HepG2 (cell line): ENCODE data around the gene KLHL28. TPM values are rescaled to one million over a fixed set of nuclear protein-coding genes. Genes with fewer than 3 reads are reported as not detected.

Experiments
- ATAC-seq: fragments of 200-7000 bp; cut with Tn5 transposase; 3 replicates; pipeline ENCODE4 v1.9.1; 2020; ENCODE audit warnings: mild to moderate bottlenecking, moderate library complexity
- BruUV-seq: library from RNA; stranded (reverse); fragments of 400-500 nt; replicated peaks from 2 replicates; lab custom pipeline; 2021; lab: Mats Ljungman, UMichigan
- CTCF ChIA-PET: fragments of 300-600 bp; formaldehyde crosslinking; extraction: SDS; loops from one replicate; lab custom pipeline; 2021; ENCODE audit warnings: low total read pairs, inconsistent platforms, low intra/inter-chr PET ratio; lab: Yijun Ruan, JAX
- POLR2A ChIA-PET: fragments of 350-600 bp; sonication (Branson Sonifier 250); formaldehyde crosslinking; loops from one replicate; lab custom pipeline; 2020; ENCODE audit warnings: antibody characterized with exemption, inconsistent platforms; lab: Yijun Ruan, JAX
- DNase-seq: peaks from one replicate; pipeline ENCODE4 v3.0.0-alpha.2; 2015; ENCODE audit warnings: low spot score
- FAIRE-seq: peaks from 3 replicates; lab custom pipeline; 2011; peaks lifted over from hg19 to GRCh38; lab: Jason Lieb, UNC
- H2AFZ ChIP-seq: one replicate; pipeline ENCODE4 v1.6.1; 2011; ENCODE audit warnings: low read length, inconsistent platforms
- H3K27ac ChIP-seq: fragments of 300-600 bp; 3 replicates; pipeline ENCODE4 v1.8.0; 2011; ENCODE audit warnings: mixed run types, mild to moderate bottlenecking, mixed read lengths, low read length, inconsistent platforms; ENCODE audit not compliant: insufficient read depth; ENCODE audit errors: extremely low read length
- H3K27me3 ChIP-seq, 2 experiments: fragments of 200-600 bp in 1 of 2; 2 replicates in 1 of 2; 3 replicates in 1 of 2; pipeline versions ENCODE4 v1.6.0 to v1.8.0; 2011; ENCODE audit warnings: low read length in 2 of 2, mild to moderate bottlenecking in 2 of 2, moderate library complexity in 2 of 2, inconsistent platforms in 1 of 2; ENCODE audit not compliant: insufficient read depth in 2 of 2, control insufficient read depth in 1 of 2
- H3K36me3 ChIP-seq, 2 experiments: fragments of 200-600 bp in 1 of 2; replicated peaks in 1 of 2; 2 replicates in 1 of 2; 3 replicates in 1 of 2; pipeline versions ENCODE4 v1.5.1 to v1.8.0; 2011; ENCODE audit warnings: low read length in 2 of 2, inconsistent platforms in 1 of 2; ENCODE audit not compliant: insufficient read depth in 2 of 2, control insufficient read depth in 1 of 2
- H3K4me1 ChIP-seq: 2 replicates; pipeline ENCODE4 v1.5.1; 2012; ENCODE audit warnings: low read length, inconsistent platforms; ENCODE audit not compliant: insufficient read depth
- H3K4me2 ChIP-seq: 2 replicates; pipeline ENCODE4 v1.6.0; 2011; ENCODE audit warnings: low read depth, low read length, inconsistent platforms
- H3K4me3 ChIP-seq, 3 experiments: fragments of 200-600 bp in 1 of 3; sonication (generic), shearing (Covaris generic) in 1 of 3; replicated peaks in 1 of 3; 2 replicates each; pipeline ENCODE4 v1.5.1; 2011 to 2016; ENCODE audit warnings: low read length in 3 of 3, inconsistent platforms in 2 of 3, low read depth in 2 of 3, mild to moderate bottlenecking in 2 of 3, control low read depth in 1 of 3, mixed read lengths in 1 of 3; ENCODE audit not compliant: insufficient read depth in 1 of 3
- H3K79me2 ChIP-seq: one replicate; pipeline ENCODE4 v1.6.1; 2011; ENCODE audit warnings: low read length, inconsistent platforms; ENCODE audit not compliant: insufficient read depth
- H3K9ac ChIP-seq: 2 replicates; pipeline ENCODE4 v1.6.0; 2011; ENCODE audit warnings: mild to moderate bottlenecking, low read depth, low read length, inconsistent platforms; ENCODE audit not compliant: insufficient read depth
- H3K9me3 ChIP-seq: 2 replicates; pipeline ENCODE4 v1.5.1; 2012; ENCODE audit warnings: mild to moderate bottlenecking, low read length
- H4K20me1 ChIP-seq: 2 replicates; pipeline ENCODE4 v1.6.0; 2011; ENCODE audit warnings: inconsistent platforms, mild to moderate bottlenecking, low read length, moderate library complexity; ENCODE audit not compliant: insufficient read depth
- ELK4 ChIP-seq: sonication (generic); formaldehyde crosslinking; IDR thresholded peaks from 2 replicates; pipeline ENCODE4 v1.9.0; 2021; ENCODE audit warnings: missing genetic modification reagents, borderline replicate concordance
- LBX2 ChIP-seq: sonication (generic); formaldehyde crosslinking; IDR thresholded peaks from 2 replicates; pipeline ENCODE4 v1.5.0; 2020; ENCODE audit warnings: missing genetic modification reagents, mild to moderate bottlenecking, borderline replicate concordance
- NONO ChIP-seq, 2 experiments: fragments of 450-650 bp in 1 of 2; sonication (generic) in 1 of 2; formaldehyde crosslinking in 1 of 2; IDR thresholded peaks in 1 of 2; conservative IDR thresholded peaks in 1 of 2; 2 replicates each; pipeline versions ENCODE4 v1.6.1 to v1.8.0; 2017 to 2022; ENCODE audit warnings: mild to moderate bottlenecking in 1 of 2, missing genetic modification reagents in 1 of 2, moderate library complexity in 1 of 2
- POLR2A ChIP-seq, 2 experiments: IDR thresholded peaks; 2 replicates each; pipeline ENCODE4 v1.6.1; 2011; ENCODE audit warnings: low read depth in 2 of 2, low read length in 2 of 2, mild to moderate bottlenecking in 1 of 2, moderate library complexity in 1 of 2; ENCODE audit not compliant: insufficient read depth in 1 of 2
- RFXANK ChIP-seq: IDR thresholded peaks from 2 replicates; pipeline ENCODE4 v1.6.1; 2016
- SNAI1 ChIP-seq: sonication (generic); formaldehyde crosslinking; IDR thresholded peaks from 2 replicates; pipeline ENCODE4 v1.5.0; 2020; ENCODE audit warnings: mild to moderate bottlenecking, missing genetic modification reagents, borderline replicate concordance
- YEATS2 ChIP-seq: sonication (generic); formaldehyde crosslinking; IDR thresholded peaks from 2 replicates; pipeline ENCODE4 v1.4.0; 2020; ENCODE audit warnings: missing genetic modification reagents, borderline replicate concordance
- ZC3H4 ChIP-seq: sonication (generic); formaldehyde crosslinking; IDR thresholded peaks from 2 replicates; pipeline ENCODE4 v1.4.0; 2020; ENCODE audit warnings: missing genetic modification reagents, borderline replicate concordance
- ZFP36L2 ChIP-seq: sonication (generic); formaldehyde crosslinking; IDR thresholded peaks from 2 replicates; pipeline ENCODE4 v1.4.0; 2020; ENCODE audit warnings: missing genetic modification reagents
- ZFP90 ChIP-seq: sonication (generic); formaldehyde crosslinking; IDR thresholded peaks from 2 replicates; pipeline ENCODE4 v1.8.0; 2022; ENCODE audit warnings: missing genetic modification reagents, mild to moderate bottlenecking, inconsistent platforms, borderline replicate concordance
- ZNF253 ChIP-seq: sonication (generic); formaldehyde crosslinking; IDR thresholded peaks from 2 replicates; pipeline ENCODE4 v1.8.0; 2022; ENCODE audit warnings: mild to moderate bottlenecking, missing genetic modification reagents, borderline replicate concordance
- ZNF331 ChIP-seq: sonication (generic); formaldehyde crosslinking; IDR thresholded peaks from 2 replicates; pipeline ENCODE4 v1.4.0; 2020; ENCODE audit warnings: missing genetic modification reagents
- ZNF775 ChIP-seq: sonication (generic); formaldehyde crosslinking; IDR thresholded peaks from 2 replicates; pipeline ENCODE4 v1.4.0; 2020; ENCODE audit warnings: missing genetic modification reagents, mild to moderate bottlenecking, moderate library complexity, borderline replicate concordance
- ZXDC ChIP-seq: sonication (generic); formaldehyde crosslinking; IDR thresholded peaks from 2 replicates; pipeline ENCODE4 v1.5.0; 2020; ENCODE audit warnings: mild to moderate bottlenecking, missing genetic modification reagents
- WGBS: methylation state at CpG from one replicate; pipeline ENCODE4 v1.1.6; 2017; ENCODE audit warnings: low lambda C conversion rate; 5-methylcytosine and 5-hydroxymethylcytosine counted together
- in situ Hi-C: cut with HindIII; loops from 2 replicates; pipeline ENCODE4 v1.10.0; 2017; ENCODE audit warnings: low pct_unique_long_range_greater_than_20kb; ENCODE audit not compliant: extremely low pct_ligation_motif_present
- intact Hi-C: fragments of 100-400 bp; cut with micrococcal nuclease; formaldehyde crosslinking; loops from one replicate; pipeline ENCODE4 v1.10.0; 2022; ENCODE audit not compliant: unreplicated experiment
- polyA plus RNA-seq, 8 experiments: library from polyadenylated mRNA; depleted of rRNA in 3 of 8; stranded (reverse) in 7 of 8; unstranded in 1 of 8; fragments of >200 nt; fragmentation: Illumina TruSeq in 4 of 8; extraction: Trizol in 4 of 8; gene quantifications; 2 replicates each; pipeline versions ENCODE4 v1.2.1 to v1.2.3, GENCODE V29; 2011 to 2016; ENCODE audit warnings: low read depth in 4 of 8, missing spikeins in 1 of 8, mixed read lengths in 1 of 8; ENCODE audit not compliant: insufficient read depth in 1 of 8
- total RNA-seq, 5 experiments: library from RNA; depleted of rRNA; stranded (reverse); fragments of >200 nt; fragmentation: Illumina TruSeq; extraction: Trizol; gene quantifications; 2 replicates each; pipeline ENCODE4 v1.2.3, GENCODE V29; 2016; ENCODE audit warnings: low read depth in 1 of 5
- TF ChIP-seq, protein P1 (sequence below): sonication (generic); formaldehyde crosslinking; IDR thresholded peaks from 2 replicates; pipeline ENCODE4 v1.4.0; 2020; ENCODE audit warnings: missing genetic modification reagents

Gene KLHL28
- total and polyA plus RNA-seq, 2 of the 13 experiments (the other 11 are each of a cell fraction or from before 2014, with no cell fraction given) = 3.4 to 6.6 TPM

DNA sequence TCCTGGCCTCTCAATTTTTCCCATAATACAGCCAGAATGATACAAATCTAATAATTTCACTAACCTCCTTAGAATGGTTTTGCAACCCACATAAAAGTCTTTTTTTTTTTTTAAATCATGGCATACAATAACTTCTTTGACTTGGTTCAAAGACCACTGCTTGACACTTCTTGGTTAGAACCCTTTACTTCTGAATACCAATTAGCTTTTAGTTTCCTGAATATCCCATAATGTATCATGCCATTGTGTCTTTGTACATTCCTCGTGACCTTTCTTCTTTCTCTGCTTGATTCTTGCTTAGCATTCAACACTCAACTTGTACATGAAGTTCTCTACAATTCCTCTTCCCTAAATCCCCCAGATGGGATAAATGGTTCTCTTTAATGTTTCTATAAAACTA lies 19.3 kb downstream of the KLHL28 start:
- H3K4me2 ChIP-seq = no peak overlapping the region
- 97% methylated on average over 1 of the region's 1 CpG for WGBS
- TF ChIP-seq, protein P1, sequence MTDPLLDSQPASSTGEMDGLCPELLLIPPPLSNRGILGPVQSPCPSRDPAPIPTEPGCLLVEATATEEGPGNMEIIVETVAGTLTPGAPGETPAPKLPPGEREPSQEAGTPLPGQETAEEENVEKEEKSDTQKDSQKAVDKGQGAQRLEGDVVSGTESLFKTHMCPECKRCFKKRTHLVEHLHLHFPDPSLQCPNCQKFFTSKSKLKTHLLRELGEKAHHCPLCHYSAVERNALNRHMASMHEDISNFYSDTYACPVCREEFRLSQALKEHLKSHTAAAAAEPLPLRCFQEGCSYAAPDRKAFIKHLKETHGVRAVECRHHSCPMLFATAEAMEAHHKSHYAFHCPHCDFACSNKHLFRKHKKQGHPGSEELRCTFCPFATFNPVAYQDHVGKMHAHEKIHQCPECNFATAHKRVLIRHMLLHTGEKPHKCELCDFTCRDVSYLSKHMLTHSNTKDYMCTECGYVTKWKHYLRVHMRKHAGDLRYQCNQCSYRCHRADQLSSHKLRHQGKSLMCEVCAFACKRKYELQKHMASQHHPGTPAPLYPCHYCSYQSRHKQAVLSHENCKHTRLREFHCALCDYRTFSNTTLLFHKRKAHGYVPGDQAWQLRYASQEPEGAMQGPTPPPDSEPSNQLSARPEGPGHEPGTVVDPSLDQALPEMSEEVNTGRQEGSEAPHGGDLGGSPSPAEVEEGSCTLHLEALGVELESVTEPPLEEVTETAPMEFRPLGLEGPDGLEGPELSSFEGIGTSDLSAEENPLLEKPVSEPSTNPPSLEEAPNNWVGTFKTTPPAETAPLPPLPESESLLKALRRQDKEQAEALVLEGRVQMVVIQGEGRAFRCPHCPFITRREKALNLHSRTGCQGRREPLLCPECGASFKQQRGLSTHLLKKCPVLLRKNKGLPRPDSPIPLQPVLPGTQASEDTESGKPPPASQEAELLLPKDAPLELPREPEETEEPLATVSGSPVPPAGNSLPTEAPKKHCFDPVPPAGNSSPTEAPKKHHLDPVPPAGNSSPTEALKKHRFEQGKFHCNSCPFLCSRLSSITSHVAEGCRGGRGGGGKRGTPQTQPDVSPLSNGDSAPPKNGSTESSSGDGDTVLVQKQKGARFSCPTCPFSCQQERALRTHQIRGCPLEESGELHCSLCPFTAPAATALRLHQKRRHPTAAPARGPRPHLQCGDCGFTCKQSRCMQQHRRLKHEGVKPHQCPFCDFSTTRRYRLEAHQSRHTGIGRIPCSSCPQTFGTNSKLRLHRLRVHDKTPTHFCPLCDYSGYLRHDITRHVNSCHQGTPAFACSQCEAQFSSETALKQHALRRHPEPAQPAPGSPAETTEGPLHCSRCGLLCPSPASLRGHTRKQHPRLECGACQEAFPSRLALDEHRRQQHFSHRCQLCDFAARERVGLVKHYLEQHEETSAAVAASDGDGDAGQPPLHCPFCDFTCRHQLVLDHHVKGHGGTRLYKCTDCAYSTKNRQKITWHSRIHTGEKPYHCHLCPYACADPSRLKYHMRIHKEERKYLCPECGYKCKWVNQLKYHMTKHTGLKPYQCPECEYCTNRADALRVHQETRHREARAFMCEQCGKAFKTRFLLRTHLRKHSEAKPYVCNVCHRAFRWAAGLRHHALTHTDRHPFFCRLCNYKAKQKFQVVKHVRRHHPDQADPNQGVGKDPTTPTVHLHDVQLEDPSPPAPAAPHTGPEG (CRISPR knock-in tag) = no peak
- no peak for TF ChIP-seq RFXANK (CRISPR knock-in tag)
- no peak for TF ChIP-seq ZNF253 (CRISPR knock-in tag)
- no peak for TF ChIP-seq NONO (IDR thresholded peaks at IDR 0.05)
- TF ChIP-seq NONO (CRISPR knock-in tag; conservative IDR thresholded peaks at IDR 0.05) = no peak
- TF ChIP-seq ZC3H4 (CRISPR knock-in tag) = no peak
- TF ChIP-seq SNAI1 = no peak
- no peak for TF ChIP-seq YEATS2
- no peak for TF ChIP-seq ELK4 (CRISPR knock-in tag)
- no peak for TF ChIP-seq ZNF331 (CRISPR knock-in tag)
- TF ChIP-seq ZNF775 (CRISPR knock-in tag) = no peak
- TF ChIP-seq ZXDC (CRISPR knock-in tag) = no peak
- TF ChIP-seq ZFP36L2 (CRISPR knock-in tag) = no peak
- no peak for TF ChIP-seq LBX2 (CRISPR knock-in tag)
- TF ChIP-seq ZFP90 (CRISPR knock-in tag) = no peak
- TF ChIP-seq POLR2A (IDR thresholded peaks at IDR 0.05; ENCODE audit: insufficient read depth in 1 of 2, low read depth in 2 of 2, low read length in 2 of 2) = no peak

More for the DNA sequence above, 19.3 kb downstream of the KLHL28 start:
- H3K9ac ChIP-seq = no peak overlapping the region
- H2AFZ ChIP-seq = no peak overlapping the region
- no peaks in the 10 kb centered on the region for H3K4me1 ChIP-seq
- CTCF ChIA-PET = no interaction called here
- POLR2A ChIA-PET = no interaction called here
- intact Hi-C loops = no loop called here
- no peak for ATAC-seq
- no peaks in the 10 kb centered on the region for H3K9me3 ChIP-seq
- no TSS peak for BruUV-seq
- peaks cover 0 to 23% of the 10 kb centered on the region in 2 experiments; a peak in 4 of 5 replicates for H3K36me3 ChIP-seq
- no peak for FAIRE-seq
- in situ Hi-C loops = no loop called here
- no peak for DNase-seq
- H4K20me1 ChIP-seq = no peaks in the 10 kb centered on the region
- no peaks in the 10 kb centered on the region for H3K27me3 ChIP-seq
- H3K79me2 ChIP-seq = no peaks in the 10 kb centered on the region
- H3K4me3 ChIP-seq = no peak overlapping the region
- H3K27ac ChIP-seq = no peak overlapping the region
